ENCODE data around the gene IGSF11.
"Not testable (repeated sequence)": the region's sequence is repeated elsewhere in the genome, so short reads cannot be mapped to it uniquely, and the experiment has no call there.

Gene IGSF11

DNA sequence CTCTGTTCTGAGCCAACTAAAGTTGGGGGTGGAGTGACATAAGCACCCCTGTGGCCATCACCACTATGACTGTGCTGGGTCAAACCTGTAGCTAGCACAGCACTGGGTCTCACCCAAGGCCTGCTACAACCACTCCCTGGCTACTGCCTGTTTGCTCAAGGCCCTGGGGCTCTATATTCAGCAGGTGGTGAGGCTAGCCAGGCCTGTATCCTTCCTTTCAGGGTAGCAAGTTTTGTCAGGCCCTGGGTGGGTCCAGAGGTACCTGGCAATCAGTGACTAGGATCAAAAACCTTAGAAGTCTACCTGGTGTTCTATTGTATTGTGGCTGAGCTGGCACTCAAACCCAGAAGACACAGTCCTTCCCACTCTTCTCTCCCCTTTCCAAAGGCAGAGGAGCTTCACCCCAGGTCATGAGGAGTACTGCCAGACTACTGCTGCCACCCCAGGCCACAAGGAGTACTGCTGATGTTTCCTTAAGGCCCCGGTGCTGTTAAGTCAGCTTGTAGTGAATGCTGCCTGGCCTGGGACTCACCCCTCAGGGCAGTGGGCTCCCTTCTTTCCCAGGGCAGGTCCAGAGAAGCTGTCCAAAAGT lies 170.8 kb downstream of the IGSF11 start:
- no peak for DNase-seq (ENCODE audit: low read depth, low spot score)
- no peak overlapping the region for H3K27ac ChIP-seq
- TF ChIP-seq EZH2 (IDR thresholded peaks at IDR 0.05) (no peak), POLR2AphosphoS5 (IDR thresholded peaks at IDR 0.05; ENCODE audit: borderline replicate concordance, low read depth, low read length) (no peak), FOXP2 (optimal IDR thresholded peaks at IDR 0.05; ENCODE audit: control extremely low read depth, extremely low read length, insufficient read depth) (no peak)

GRCh38 chr3:118859950-118860349 lies 174.7 kb downstream of the IGSF11 start:
- H3K36me3 ChIP-seq (ENCODE audit: insufficient read depth, low read length): no peaks in the 10 kb centered on the region
- no peaks in the 10 kb centered on the region for H3K9me3 ChIP-seq (ENCODE audit: low read depth, low read length)
- no peak overlapping the region for H3K9ac ChIP-seq (ENCODE audit: insufficient read length)
- DNase-seq (ENCODE audit: low read depth, low spot score): no peak
- no peak overlapping the region for H3K27ac ChIP-seq
- no peak overlapping the region for H3K4me3 ChIP-seq
- TF ChIP-seq FOXP2 (optimal IDR thresholded peaks at IDR 0.05; ENCODE audit: control extremely low read depth, extremely low read length, insufficient read depth) (no peak), POLR2AphosphoS5 (IDR thresholded peaks at IDR 0.05; ENCODE audit: borderline replicate concordance, low read depth, low read length) (no peak), EZH2 (IDR thresholded peaks at IDR 0.05) (no peak)

More for the DNA sequence above, 170.8 kb downstream of the IGSF11 start:
- Histone ChIP-seq H3K9ac (ENCODE audit: insufficient read length) (no peak overlapping the region), H3K4me3 (no peak overlapping the region), H3K9me3 (ENCODE audit: low read depth, low read length) (no peaks in the 10 kb centered on the region), H3K36me3 (ENCODE audit: insufficient read depth, low read length) (no peaks in the 10 kb centered on the region)

DNA sequence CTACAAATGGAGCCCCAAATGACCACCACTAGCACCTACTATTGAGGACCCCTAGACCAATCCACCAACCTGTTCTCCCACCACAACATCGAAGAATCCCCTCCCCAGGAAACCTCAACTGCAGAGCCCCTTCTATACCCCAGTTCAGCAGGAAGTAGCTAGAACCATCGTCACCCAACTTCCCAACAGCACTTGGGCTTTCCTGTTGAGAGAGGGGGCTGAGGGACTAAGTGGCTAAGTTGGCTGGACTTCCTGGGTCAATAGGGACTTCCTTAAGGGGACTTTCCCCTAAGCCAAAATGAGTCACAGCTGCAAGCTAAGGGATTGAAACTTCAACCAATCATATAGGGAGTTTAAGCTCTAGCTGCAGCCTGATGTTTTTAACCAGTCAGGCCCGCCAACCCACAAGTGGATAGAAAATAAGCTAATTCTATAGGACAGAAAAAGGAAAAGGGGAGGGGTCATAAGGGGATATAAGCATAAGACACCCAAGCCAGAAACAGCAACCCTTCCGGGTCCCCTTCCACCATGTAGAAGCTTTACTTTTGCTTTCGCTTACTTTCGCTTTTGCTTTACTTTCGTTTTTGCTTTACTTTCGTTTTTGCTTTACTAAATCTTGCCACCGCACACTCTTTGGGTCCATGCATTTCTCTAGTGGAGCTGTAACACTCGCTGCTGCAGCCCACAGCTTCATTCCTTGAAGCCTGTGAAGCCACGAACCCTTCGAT lies 183.0 kb downstream of the IGSF11 start:
- DNase-seq (ENCODE audit: low read depth, low spot score); H3K36me3 ChIP-seq (ENCODE audit: insufficient read depth, low read length); H3K4me3 ChIP-seq; H3K9ac ChIP-seq (ENCODE audit: insufficient read length); H3K27ac ChIP-seq; H3K9me3 ChIP-seq (ENCODE audit: low read depth, low read length): not testable (repeated sequence)

DNA sequence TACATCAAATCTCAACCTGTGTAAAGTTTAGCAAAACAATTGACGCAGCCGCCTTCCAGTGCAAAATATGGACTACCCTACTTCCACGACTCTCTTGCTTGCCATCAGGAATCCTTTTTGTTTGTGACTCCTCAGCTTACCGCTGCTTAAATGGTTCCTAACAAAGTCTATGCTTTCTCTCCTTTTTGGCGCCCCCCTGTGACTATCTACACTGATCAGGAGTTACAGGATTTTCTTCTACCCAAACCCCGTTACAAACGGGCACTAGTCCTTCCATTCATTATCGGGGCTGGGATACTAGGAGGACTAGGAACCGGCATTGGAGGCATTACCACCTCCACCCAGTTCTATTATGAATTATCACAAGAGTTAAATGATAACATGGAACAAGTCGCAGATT lies 184.0 kb downstream of the IGSF11 start:
- no peaks in the 10 kb centered on the region for H3K36me3 ChIP-seq (ENCODE audit: insufficient read depth, low read length)
- no peaks in the 10 kb centered on the region for H3K9me3 ChIP-seq (ENCODE audit: low read depth, low read length)
- H3K27ac ChIP-seq: no peak overlapping the region
- H3K9ac ChIP-seq (ENCODE audit: insufficient read length): no peak overlapping the region
- no peak for TF ChIP-seq EZH2 (IDR thresholded peaks at IDR 0.05)
- TF ChIP-seq POLR2AphosphoS5 (IDR thresholded peaks at IDR 0.05; ENCODE audit: borderline replicate concordance, low read depth, low read length): no peak
- no peak for TF ChIP-seq FOXP2 (optimal IDR thresholded peaks at IDR 0.05; ENCODE audit: control extremely low read depth, extremely low read length, insufficient read depth)
- no peak for DNase-seq (ENCODE audit: low read depth, low spot score)
- H3K4me3 ChIP-seq: no peak overlapping the region

Data from SK-N-MC (cell line).